ENCODE data around the gene MAZ. TPM values are rescaled to one million over a fixed set of nuclear protein-coding genes. Genes with fewer than 3 reads are reported as not detected.

Gene MAZ
- total RNA-seq, 1 donor from 2014 or later: 120 TPM

DNA sequence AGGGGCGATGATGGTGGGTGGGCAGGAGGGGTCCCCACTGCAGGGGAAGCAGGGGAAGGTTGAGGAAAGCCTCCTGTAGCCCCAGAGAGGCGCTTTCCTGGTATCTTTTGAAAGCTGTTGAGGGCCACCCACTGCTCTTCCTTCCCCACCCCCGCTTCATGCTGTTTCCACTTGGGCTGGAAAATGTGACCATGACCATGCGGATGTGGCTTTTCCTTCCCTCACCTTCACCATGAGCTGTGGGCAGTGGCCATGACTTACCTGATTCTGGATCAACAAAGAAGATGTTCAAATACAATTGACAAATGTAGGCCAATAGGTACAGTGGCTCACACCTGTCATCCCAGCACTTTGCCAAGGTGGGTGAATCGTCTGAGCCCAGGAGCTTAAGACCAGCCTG, 27.8 kb downstream of the MAZ start:
- Mint-ChIP-seq H3K4me3 (peak overlapping the region; percentile 7), H3K9me3 (no peaks in the 10 kb centered on the region)

DNA sequence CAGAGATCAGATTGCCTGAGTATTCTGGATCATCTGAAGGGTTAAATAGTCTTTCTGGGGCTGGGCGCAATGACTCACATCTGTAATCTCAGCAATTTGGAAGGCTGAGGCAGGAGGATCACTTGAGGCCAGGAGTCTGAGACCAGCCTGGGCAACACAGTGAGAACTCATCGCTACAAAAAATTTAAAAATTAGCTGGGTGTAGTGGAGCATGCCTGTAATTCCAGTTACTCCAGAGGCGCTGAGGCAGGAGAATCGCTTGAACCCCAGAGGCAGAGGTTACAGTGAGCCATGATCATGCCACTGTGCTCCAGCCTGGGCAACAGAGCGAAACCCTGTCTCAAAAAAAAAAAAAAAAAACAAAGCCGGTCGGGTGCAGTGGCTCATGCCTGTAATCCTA, 29.6 kb downstream of the MAZ start:
- Mint-ChIP-seq H3K36me3 (no peaks in the 10 kb centered on the region), H3K27ac (no peak overlapping the region), H3K4me1 (peaks cover 4% of the 10 kb centered on the region), H3K4me3 (no peak overlapping the region), H3K9me3 (no peaks in the 10 kb centered on the region), H3K27me3 (ENCODE audit: insufficient read depth, low read depth) (peaks cover 4% of the 10 kb centered on the region)
- H3F3A ChIP-seq (ENCODE audit: low read depth): no peaks in the 10 kb centered on the region
- no peak for DNase-seq (ENCODE audit: low spot score)
- H3K4me2 ChIP-seq: no peak overlapping the region
- no peak overlapping the region for H3K27ac ChIP-seq
- H3K36me3 ChIP-seq: no peaks in the 10 kb centered on the region
- H3K79me2 ChIP-seq (ENCODE audit: low read depth): no peaks in the 10 kb centered on the region
- TF ChIP-seq EZH2phosphoT487 (IDR thresholded peaks at IDR 0.05) (no peak), EZH2 (IDR thresholded peaks at IDR 0.05) (no peak)
- TF ChIP-seq, protein P1, sequence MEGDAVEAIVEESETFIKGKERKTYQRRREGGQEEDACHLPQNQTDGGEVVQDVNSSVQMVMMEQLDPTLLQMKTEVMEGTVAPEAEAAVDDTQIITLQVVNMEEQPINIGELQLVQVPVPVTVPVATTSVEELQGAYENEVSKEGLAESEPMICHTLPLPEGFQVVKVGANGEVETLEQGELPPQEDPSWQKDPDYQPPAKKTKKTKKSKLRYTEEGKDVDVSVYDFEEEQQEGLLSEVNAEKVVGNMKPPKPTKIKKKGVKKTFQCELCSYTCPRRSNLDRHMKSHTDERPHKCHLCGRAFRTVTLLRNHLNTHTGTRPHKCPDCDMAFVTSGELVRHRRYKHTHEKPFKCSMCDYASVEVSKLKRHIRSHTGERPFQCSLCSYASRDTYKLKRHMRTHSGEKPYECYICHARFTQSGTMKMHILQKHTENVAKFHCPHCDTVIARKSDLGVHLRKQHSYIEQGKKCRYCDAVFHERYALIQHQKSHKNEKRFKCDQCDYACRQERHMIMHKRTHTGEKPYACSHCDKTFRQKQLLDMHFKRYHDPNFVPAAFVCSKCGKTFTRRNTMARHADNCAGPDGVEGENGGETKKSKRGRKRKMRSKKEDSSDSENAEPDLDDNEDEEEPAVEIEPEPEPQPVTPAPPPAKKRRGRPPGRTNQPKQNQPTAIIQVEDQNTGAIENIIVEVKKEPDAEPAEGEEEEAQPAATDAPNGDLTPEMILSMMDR (IDR thresholded peaks at IDR 0.05): no peak
- no peaks in the 10 kb centered on the region for H3K27me3 ChIP-seq
- H3K9me3 ChIP-seq (ENCODE audit: low read depth): no peaks in the 10 kb centered on the region
- no peak overlapping the region for H2AFZ ChIP-seq (replicated peaks)
- H4K20me1 ChIP-seq (ENCODE audit: low read depth): no peaks in the 10 kb centered on the region
- no peaks in the 10 kb centered on the region for H3K4me1 ChIP-seq
- H3K9ac ChIP-seq: no peak overlapping the region
- H3K4me3 ChIP-seq: no peak overlapping the region

More for the DNA sequence above, 27.8 kb downstream of the MAZ start:
- Histone ChIP-seq H3F3A (ENCODE audit: low read depth) (no peaks in the 10 kb centered on the region), H3K9me3 (ENCODE audit: low read depth) (no peaks in the 10 kb centered on the region), H3K4me2 (no peak overlapping the region), H3K4me1 (no peaks in the 10 kb centered on the region), H3K4me3 (no peak overlapping the region), H3K36me3 (no peaks in the 10 kb centered on the region), H4K20me1 (ENCODE audit: low read depth) (no peaks in the 10 kb centered on the region), H3K9ac (no peak overlapping the region), H3K27me3 (no peaks in the 10 kb centered on the region), H2AFZ (replicated peaks) (no peak overlapping the region), H3K27ac (no peak overlapping the region), H3K79me2 (ENCODE audit: low read depth) (no peaks in the 10 kb centered on the region)
- H3K4me1 Mint-ChIP-seq: peaks cover 4% of the 10 kb centered on the region
- H3K27ac Mint-ChIP-seq: no peak overlapping the region
- no peak for TF ChIP-seq EZH2phosphoT487 (IDR thresholded peaks at IDR 0.05)
- no peak for TF ChIP-seq EZH2 (IDR thresholded peaks at IDR 0.05)
- TF ChIP-seq, protein P1 (IDR thresholded peaks at IDR 0.05): no peak
- peaks cover 6% of the 10 kb centered on the region for H3K27me3 Mint-ChIP-seq (ENCODE audit: insufficient read depth, low read depth)
- no peak for DNase-seq (ENCODE audit: low spot score)
- H3K36me3 Mint-ChIP-seq: no peaks in the 10 kb centered on the region

DNA sequence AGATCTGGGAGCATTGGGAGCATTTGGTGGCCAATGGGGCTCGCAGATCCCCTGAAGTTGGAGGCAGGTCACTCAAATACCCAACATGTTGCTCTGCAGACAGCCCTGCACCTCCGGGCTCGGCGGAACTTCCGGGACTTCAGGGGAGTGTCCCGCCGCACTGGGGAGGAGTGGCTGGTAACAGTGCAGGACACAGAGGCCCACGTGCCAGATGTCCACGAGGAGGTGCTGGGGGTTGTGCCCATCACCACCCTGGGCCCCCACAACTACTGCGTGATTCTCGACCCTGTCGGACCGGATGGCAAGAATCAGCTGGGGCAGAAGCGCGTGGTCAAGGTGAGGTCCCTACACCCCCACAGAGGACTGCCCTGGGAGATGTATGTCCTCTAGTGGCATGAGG, 30.3 kb downstream of the MAZ start:
- Mint-ChIP-seq H3K27ac (no peak overlapping the region), H3K4me1 (peaks cover 4% of the 10 kb centered on the region), H3K27me3 (ENCODE audit: insufficient read depth, low read depth) (peaks cover 4% of the 10 kb centered on the region), H3K9me3 (no peaks in the 10 kb centered on the region), H3K4me3 (no peak overlapping the region), H3K36me3 (no peaks in the 10 kb centered on the region)
- Histone ChIP-seq H3K36me3 (no peaks in the 10 kb centered on the region), H3K79me2 (ENCODE audit: low read depth) (no peaks in the 10 kb centered on the region), H3K4me2 (no peak overlapping the region), H3K27ac (no peak overlapping the region), H3F3A (ENCODE audit: low read depth) (no peaks in the 10 kb centered on the region), H4K20me1 (ENCODE audit: low read depth) (no peaks in the 10 kb centered on the region), H3K9me3 (ENCODE audit: low read depth) (no peaks in the 10 kb centered on the region), H3K4me1 (no peaks in the 10 kb centered on the region), H3K4me3 (no peak overlapping the region), H3K27me3 (no peaks in the 10 kb centered on the region), H2AFZ (replicated peaks) (no peak overlapping the region), H3K9ac (no peak overlapping the region)
- TF ChIP-seq EZH2 (IDR thresholded peaks at IDR 0.05) (no peak), EZH2phosphoT487 (IDR thresholded peaks at IDR 0.05) (no peak)
- TF ChIP-seq, protein P1 (IDR thresholded peaks at IDR 0.05): no peak
- no peak for DNase-seq (ENCODE audit: low spot score)
